Esophagus squamous epithelium (tissue), 5 donors: Measurements from ENCODE around the gene KLHL33. TPM values are rescaled to one million over a fixed set of nuclear protein-coding genes. Genes with fewer than 3 reads are reported as not detected.

Experiments used
- DNase-seq: peaks from one replicate; lab custom pipeline; 2025; lab: John Stamatoyannopoulos, UW
- H3K27ac ChIP-seq, 4 donors: fragments of 200-600 bp; sonication (generic); one replicate each; pipeline ENCODE4 v1.5.1; 2016 to 2019; ENCODE audit warnings: mild to moderate bottlenecking in 1 of 4
- H3K27me3 ChIP-seq, 4 donors: fragments of 200-600 bp; sonication (generic); 1 replicate in 3 of 4; 2 replicates in 1 of 4; pipeline versions ENCODE4 v1.5.1 to v1.6.0; 2017 to 2021; ENCODE audit warnings: antibody characterized with exemption in 1 of 4
- H3K36me3 ChIP-seq, 3 donors: fragments of 200-600 bp; sonication (generic); one replicate each; pipeline ENCODE4 v1.5.1; 2016 to 2019
- H3K4me1 ChIP-seq, 3 donors: fragments of 200-600 bp; sonication (generic); one replicate each; pipeline ENCODE4 v1.5.1; 2017 to 2019
- H3K4me3 ChIP-seq, 4 donors: fragments of 200-600 bp; sonication (generic); 1 replicate in 3 of 4; 2 replicates in 1 of 4; pipeline ENCODE4 v1.5.1; 2016 to 2019; ENCODE audit warnings: mild to moderate bottlenecking in 2 of 4, moderate library complexity in 1 of 4
- H3K9me3 ChIP-seq, 3 donors: fragments of 200-600 bp; sonication (generic); one replicate each; pipeline ENCODE4 v1.5.1; 2016 to 2019
- POLR2A ChIP-seq, 4 donors: fragments of 450-650 bp; IDR thresholded peaks; one replicate each; pipeline ENCODE4 v1.6.1; 2017; ENCODE audit warnings: antibody characterized with exemption in 4 of 4, mild to moderate bottlenecking in 4 of 4, moderate library complexity in 3 of 4
- WGBS, 2 donors: methylation state at CpG; one replicate each; pipeline ENCODE4 v1.1.5; 2018; 5-methylcytosine and 5-hydroxymethylcytosine counted together
- intact Hi-C: fragments of 100-400 bp; cut with DNase I; formaldehyde crosslinking; loops from one replicate; pipeline ENCODE4 v1.15.0; 2022
- total RNA-seq, 4 donors: library from RNA; depleted of rRNA; stranded (reverse); fragments of >200 nt; gene quantifications; one replicate each; pipeline ENCODE4 v1.1.0, GENCODE V29; 2016
- TF ChIP-seq, protein P1 (sequence below), 6 experiments: fragments of 450-650 bp in 4 of 6; fragments of 200-600 bp in 2 of 6; sonication (generic) in 2 of 6; IDR thresholded peaks; one replicate each; pipeline ENCODE4 v1.5.1; 2016 to 2019; ENCODE audit warnings: antibody characterized with exemption in 6 of 6, mild to moderate bottlenecking in 4 of 6, moderate library complexity in 4 of 6
- donor health status: DM: yes; HTN: yes; CAD: no.

KLHL33 gene
- total RNA-seq, 4 donors from 2014 or later: 0.57 TPM; not detected in 3

DNA sequence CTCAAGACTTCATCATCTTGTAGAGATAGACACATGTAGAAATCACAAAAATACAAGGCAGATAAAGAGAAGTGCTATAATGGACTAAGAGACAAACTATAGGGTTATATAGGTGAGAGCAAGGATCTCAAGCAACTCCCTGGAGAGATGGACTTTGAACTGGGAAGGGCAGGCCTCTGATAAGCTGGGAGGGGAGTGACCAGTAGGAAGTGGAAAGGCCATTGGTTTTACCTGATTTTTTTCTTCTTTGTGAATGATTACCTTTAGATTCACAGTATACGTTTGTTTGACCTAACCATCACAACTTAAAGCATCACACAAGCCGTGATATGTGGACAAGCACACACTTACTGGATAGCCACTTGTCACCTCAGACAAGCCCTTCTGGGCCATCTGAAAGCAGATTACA is 17.5 kb downstream of the KLHL33 start:
- Histone ChIP-seq H3K27me3 (no peaks in the 10 kb centered on the region), H3K27ac (no peak overlapping the region), H3K4me3 (no peak overlapping the region), H3K36me3 (no peaks in the 10 kb centered on the region), H3K4me1 (peaks cover 0 to 21% (median 5%) of the 10 kb centered on the region in 3 donors), H3K9me3 (no peaks in the 10 kb centered on the region)
- TF ChIP-seq, protein P1, sequence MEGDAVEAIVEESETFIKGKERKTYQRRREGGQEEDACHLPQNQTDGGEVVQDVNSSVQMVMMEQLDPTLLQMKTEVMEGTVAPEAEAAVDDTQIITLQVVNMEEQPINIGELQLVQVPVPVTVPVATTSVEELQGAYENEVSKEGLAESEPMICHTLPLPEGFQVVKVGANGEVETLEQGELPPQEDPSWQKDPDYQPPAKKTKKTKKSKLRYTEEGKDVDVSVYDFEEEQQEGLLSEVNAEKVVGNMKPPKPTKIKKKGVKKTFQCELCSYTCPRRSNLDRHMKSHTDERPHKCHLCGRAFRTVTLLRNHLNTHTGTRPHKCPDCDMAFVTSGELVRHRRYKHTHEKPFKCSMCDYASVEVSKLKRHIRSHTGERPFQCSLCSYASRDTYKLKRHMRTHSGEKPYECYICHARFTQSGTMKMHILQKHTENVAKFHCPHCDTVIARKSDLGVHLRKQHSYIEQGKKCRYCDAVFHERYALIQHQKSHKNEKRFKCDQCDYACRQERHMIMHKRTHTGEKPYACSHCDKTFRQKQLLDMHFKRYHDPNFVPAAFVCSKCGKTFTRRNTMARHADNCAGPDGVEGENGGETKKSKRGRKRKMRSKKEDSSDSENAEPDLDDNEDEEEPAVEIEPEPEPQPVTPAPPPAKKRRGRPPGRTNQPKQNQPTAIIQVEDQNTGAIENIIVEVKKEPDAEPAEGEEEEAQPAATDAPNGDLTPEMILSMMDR (IDR thresholded peaks at IDR 0.05): no peak
- TF ChIP-seq POLR2A (IDR thresholded peaks at IDR 0.05): no peak
- intact Hi-C loops: loop anchor here (10.0 kb wide), 1 partner anchor 74 kb away; the partner anchor contains the start of gene PARP2
- DNase-seq: no peak
- 83 to 85% methylated on average over 2 of the region's 2 CpGs for WGBS, 2 donors

DNA sequence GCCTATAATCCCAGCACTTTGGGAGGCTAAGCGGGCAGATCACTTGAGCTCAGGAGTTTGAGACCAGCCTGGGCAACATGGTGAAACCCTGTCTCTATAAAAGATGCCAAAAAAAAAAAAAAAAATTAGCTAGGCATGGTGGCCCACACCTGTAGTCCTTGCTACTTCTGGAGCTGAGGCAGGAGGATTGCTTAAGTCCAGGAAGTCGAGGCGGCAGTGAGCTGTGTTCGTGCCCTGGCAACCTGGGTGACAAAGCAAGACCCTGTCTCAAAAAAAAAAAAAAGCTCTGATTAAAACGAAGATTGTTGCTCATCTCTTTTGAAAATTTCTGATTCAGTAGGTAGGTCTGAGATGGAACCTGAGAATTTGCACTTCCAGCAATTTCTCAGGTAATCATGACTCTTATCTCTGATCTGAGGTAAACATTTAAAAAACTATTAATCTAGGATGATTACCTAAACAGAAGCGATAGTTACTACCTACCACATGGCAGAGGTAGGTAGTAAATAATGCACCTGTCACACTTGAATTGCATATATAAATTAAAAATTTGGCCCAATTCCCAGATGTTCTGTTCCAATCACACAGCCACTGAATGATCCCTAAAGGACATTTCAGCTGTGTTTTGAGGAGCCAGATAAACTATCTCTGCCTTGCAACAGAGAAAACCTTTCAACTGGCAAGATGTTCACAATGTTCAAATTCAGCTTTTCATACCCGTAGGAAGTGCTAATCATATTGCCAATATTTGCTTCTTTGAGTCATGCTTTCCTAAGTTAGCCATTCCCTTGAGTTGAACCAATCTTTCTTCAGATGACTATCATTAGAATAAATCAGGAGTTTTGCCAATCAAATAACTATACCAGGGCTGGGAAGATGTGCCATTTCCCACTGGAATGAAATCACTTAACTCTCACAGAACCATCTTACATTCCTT is 18.4 kb downstream of the KLHL33 start:
- no peak overlapping the region for H3K27ac ChIP-seq
- intact Hi-C loops: loop anchor here (10.0 kb wide), 1 partner anchor 73 kb away; the partner anchor contains the start of gene PARP2

DNA sequence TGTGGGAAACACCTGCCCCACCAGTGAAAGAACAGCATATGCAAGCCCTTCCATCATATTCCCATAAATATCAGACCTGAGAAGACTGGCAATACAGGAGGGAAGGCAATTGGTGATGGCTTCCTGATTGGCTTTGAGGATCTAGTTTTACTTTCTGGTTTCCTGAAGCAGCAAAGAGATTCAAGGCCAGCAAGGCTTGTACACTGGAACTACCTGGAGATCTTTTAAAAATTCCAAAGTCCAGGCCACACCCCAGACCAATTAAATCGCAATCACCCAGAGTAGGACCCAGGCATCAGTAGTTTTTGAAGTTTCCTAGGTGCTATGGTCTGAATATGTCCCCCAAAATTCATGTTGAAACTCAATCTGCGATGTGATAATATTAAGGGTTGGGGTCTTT is 19.7 kb downstream of the KLHL33 start:
- H3K36me3 ChIP-seq: no peaks in the 10 kb centered on the region
- H3K27ac ChIP-seq: no peak overlapping the region
- DNase-seq: no peak
- intact Hi-C loops: loop anchor here (10.0 kb wide), 1 partner anchor 71 kb away; the partner anchor contains the start of gene PARP2
- no peaks in the 10 kb centered on the region for H3K27me3 ChIP-seq
- H3K4me1 ChIP-seq: peaks cover 0 to 34% (median 10%) of the 10 kb centered on the region in 3 donors
- no peaks in the 10 kb centered on the region for H3K9me3 ChIP-seq
- H3K4me3 ChIP-seq: no peak overlapping the region
- WGBS, 2 donors: 87 to 91% methylated on average over 2 of the region's 2 CpGs
- TF ChIP-seq, protein P1 (IDR thresholded peaks at IDR 0.05): no peak
- TF ChIP-seq POLR2A (IDR thresholded peaks at IDR 0.05): no peak

More for the DNA sequence above, 18.4 kb downstream of the KLHL33 start:
- DNase-seq: no peak
- Histone ChIP-seq H3K27me3 (no peaks in the 10 kb centered on the region), H3K4me3 (no peak overlapping the region), H3K4me1 (peaks cover 0 to 21% (median 5%) of the 10 kb centered on the region in 3 donors), H3K36me3 (no peaks in the 10 kb centered on the region), H3K9me3 (no peaks in the 10 kb centered on the region)
- TF ChIP-seq, protein P1 (IDR thresholded peaks at IDR 0.05): no peak
- TF ChIP-seq POLR2A (IDR thresholded peaks at IDR 0.05): no peak
- WGBS, 2 donors: 59 to 70% methylated on average over 6 to 7 of the region's 7 CpGs

DNA sequence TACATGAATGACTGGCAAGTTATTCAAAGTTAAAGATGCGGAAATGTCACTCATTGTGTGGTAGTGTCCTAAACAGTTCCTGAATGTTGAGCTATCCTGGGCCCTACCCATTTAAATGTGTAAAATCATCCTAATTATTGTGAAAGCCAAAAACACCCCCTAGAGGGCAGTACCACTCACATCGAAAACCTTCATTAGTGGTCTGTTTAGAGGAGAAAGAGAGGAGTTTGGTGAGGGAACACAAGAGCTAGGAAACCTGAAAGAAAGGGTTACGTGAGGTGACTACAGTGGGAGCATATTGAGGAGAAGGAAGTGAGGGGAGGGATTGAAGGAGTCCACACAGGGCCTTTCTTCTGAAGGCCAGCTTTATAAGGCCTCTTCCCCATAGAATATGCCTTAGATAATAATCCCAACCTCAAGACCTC is 20.2 kb downstream of the KLHL33 start:
- H3K9me3 ChIP-seq: no peaks in the 10 kb centered on the region
- no peak for TF ChIP-seq POLR2A (IDR thresholded peaks at IDR 0.05)
- TF ChIP-seq, protein P1 (IDR thresholded peaks at IDR 0.05): peak in 5 of 6 experiments; percentile 45 to 57 (median 47)
- H3K27ac ChIP-seq: no peak overlapping the region
- intact Hi-C loops: loop anchor here (10.0 kb wide), 1 partner anchor 71 kb away; the partner anchor contains the start of gene PARP2
- no peak for DNase-seq
- H3K27me3 ChIP-seq: no peaks in the 10 kb centered on the region
- WGBS, 2 donors: 42 to 43% methylated on average over 3 of the region's 3 CpGs
- H3K4me3 ChIP-seq: no peak overlapping the region
- H3K36me3 ChIP-seq: no peaks in the 10 kb centered on the region
- peaks cover 0 to 35% (median 10%) of the 10 kb centered on the region in 3 donors for H3K4me1 ChIP-seq

DNA sequence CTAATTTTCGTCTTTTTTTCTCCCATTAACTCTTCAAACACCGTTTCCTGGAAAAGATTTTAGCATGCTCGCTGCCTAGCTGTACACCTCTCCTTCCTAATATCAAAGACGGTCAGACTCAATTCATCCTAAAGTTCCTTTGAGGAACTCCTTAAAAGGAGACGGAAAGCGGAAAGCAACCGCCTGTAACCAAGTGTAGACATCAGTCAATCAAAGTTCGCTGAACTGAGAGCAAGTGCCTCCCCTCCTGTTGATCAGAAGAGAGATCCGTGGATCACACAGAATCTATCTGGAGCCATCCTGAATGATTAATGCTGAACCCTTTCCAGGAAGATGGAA is 22.3 kb downstream of the KLHL33 start:
- Histone ChIP-seq H3K36me3 (no peaks in the 10 kb centered on the region), H3K9me3 (no peaks in the 10 kb centered on the region), H3K27me3 (no peaks in the 10 kb centered on the region), H3K4me1 (peaks cover 0 to 35% (median 10%) of the 10 kb centered on the region in 3 donors), H3K4me3 (peak overlapping the region; percentile 53 to 91 (median 85)), H3K27ac (peak overlapping the region; percentile 88 to 99 (median 98))
- no peak for DNase-seq
- WGBS, 2 donors: 5 to 8% methylated on average over 9 of the region's 9 CpGs
- TF ChIP-seq, protein P1 (IDR thresholded peaks at IDR 0.05): no peak
- intact Hi-C loops: loop anchor here (5.0 to 10.0 kb wide), 2 partner anchors 69 to 194 kb away; partner anchors contain the start of gene PARP2
